Psoas muscle (tissue), 8 donors: ENCODE measurements around the gene RAI2. TPM values are rescaled to one million over a fixed set of nuclear protein-coding genes. Genes with fewer than 3 reads are reported as not detected.

Experiments
- ATAC-seq, 4 donors: fragments of 200-7000 bp; cut with Tn5 transposase; one replicate each; pipeline ENCODE4 v1.9.1; 2020; ENCODE audit warnings: moderate library complexity in 3 of 4, mild to moderate bottlenecking in 2 of 4
- DNase-seq, 2 donors: peaks; one replicate each; pipeline ENCODE4 v3.0.0-alpha.2; 2020
- H3K27ac ChIP-seq: fragments of 200-600 bp; one replicate; pipeline ENCODE4 v1.8.0; 2022
- H3K27me3 ChIP-seq, 3 donors: fragments of 200-600 bp in 1 of 3; one replicate each; pipeline versions ENCODE4 v1.6.1 to v1.8.0; 2013 to 2022; ENCODE audit warnings: low read length in 2 of 3, mild to moderate bottlenecking in 2 of 3, moderate library complexity in 1 of 3; ENCODE audit not compliant: insufficient read depth in 3 of 3
- H3K36me3 ChIP-seq, 2 donors: fragments of 200-600 bp in 1 of 2; one replicate each; pipeline versions ENCODE4 v1.6.1 to v1.8.0; 2013 to 2022; ENCODE audit warnings: low read depth in 1 of 2, mild to moderate bottlenecking in 1 of 2, moderate library complexity in 1 of 2; ENCODE audit not compliant: insufficient read depth in 1 of 2
- H3K4me1 ChIP-seq: fragments of 200-600 bp; one replicate; pipeline ENCODE4 v1.8.0; 2022
- H3K4me3 ChIP-seq: fragments of 200-600 bp; one replicate; pipeline ENCODE4 v1.8.0; 2022; ENCODE audit warnings: mild to moderate bottlenecking
- H3K9me3 ChIP-seq: fragments of 200-600 bp; one replicate; pipeline ENCODE4 v1.8.0; 2022
- WGBS, 3 donors: extraction: QIAGEN DNeasy Blood & Tissue Kit; methylation state at CpG; one replicate each; pipeline versions ENCODE4 v1.1.6 to v1.1.7; 2013; 5-methylcytosine and 5-hydroxymethylcytosine counted together
- intact Hi-C, 2 donors: fragments of 100-400 bp; cut with DNase I; formaldehyde crosslinking; loops; one replicate each; pipeline versions ENCODE4 v1.11.0 to v1.14.2; 2022
- polyA plus RNA-seq, 3 donors: library from polyadenylated mRNA; stranded (reverse); fragments of 200-250 nt; gene quantifications; one replicate each; pipeline ENCODE4 v1.2.3, GENCODE V29; 2013
- total RNA-seq, 4 donors: library from RNA; stranded (reverse); fragmentation: NEBNext Ultra II Directional in 2 of 4; extraction: Animal tissue kit (Norgen Biotek cat#: 25700) in 2 of 4; gene quantifications; one replicate each; pipeline versions ENCODE4 v1.2.1 to v1.2.4, GENCODE V29; 2021 to 2023
- TF ChIP-seq, protein P1 (sequence below): fragments of 200-600 bp; IDR thresholded peaks from one replicate; pipeline ENCODE4 v1.8.0; 2022; ENCODE audit warnings: antibody characterized with exemption
- donor health status: healthy with polysubstance abuse.
- donor health status: DM: no; HTN: no; CAD: no; lungs with moderate emphysema.
- donor health status: Bipolar disorder and iron deficiency.
- donor health status: healthy.
- donor health status: DM: yes; HTN: yes; CAD: no.
- donor health status: DM: no; HTN: no; CAD: no.
- donor health status: DM: no; HTN: no; CAD: no.
- donor health status: DM: yes; HTN: yes; CAD: no.

Gene RAI2
- total and polyA plus RNA-seq, 7 donors = 3.2 to 6.3 (median 4.2) TPM

DNA sequence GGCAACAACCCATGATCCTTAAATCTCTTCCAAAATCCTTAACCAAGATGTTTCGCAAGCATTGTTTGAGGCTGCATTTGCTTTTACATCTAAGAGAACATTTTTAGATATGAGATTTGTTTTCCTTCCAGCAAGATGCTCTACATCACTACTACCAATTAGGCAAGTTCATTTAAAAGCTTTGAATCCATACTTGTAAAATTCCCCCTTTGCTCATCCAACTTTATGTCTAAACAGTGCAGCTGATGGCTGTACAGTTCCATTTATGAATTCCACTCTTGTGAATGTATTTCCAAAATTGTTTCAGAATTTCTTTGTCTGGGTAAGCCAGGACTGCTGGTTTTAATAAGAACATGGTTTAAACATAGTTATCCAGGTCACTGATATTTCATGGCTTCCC, 31.5 kb downstream of the RAI2 start:
- Histone ChIP-seq H3K27ac (no peak overlapping the region), H3K27me3 (peaks cover 0 to 9% (median 0%) of the 10 kb centered on the region in 3 donors), H3K36me3 (no peaks in the 10 kb centered on the region), H3K4me3 (no peak overlapping the region), H3K4me1 (no peaks in the 10 kb centered on the region), H3K9me3 (no peaks in the 10 kb centered on the region)
- DNase-seq (no peak), ATAC-seq (no peak)
- WGBS, 3 donors = 93 to 100% (median 94%) methylated on average over 1 of the region's 1 CpG
- TF ChIP-seq, protein P1, sequence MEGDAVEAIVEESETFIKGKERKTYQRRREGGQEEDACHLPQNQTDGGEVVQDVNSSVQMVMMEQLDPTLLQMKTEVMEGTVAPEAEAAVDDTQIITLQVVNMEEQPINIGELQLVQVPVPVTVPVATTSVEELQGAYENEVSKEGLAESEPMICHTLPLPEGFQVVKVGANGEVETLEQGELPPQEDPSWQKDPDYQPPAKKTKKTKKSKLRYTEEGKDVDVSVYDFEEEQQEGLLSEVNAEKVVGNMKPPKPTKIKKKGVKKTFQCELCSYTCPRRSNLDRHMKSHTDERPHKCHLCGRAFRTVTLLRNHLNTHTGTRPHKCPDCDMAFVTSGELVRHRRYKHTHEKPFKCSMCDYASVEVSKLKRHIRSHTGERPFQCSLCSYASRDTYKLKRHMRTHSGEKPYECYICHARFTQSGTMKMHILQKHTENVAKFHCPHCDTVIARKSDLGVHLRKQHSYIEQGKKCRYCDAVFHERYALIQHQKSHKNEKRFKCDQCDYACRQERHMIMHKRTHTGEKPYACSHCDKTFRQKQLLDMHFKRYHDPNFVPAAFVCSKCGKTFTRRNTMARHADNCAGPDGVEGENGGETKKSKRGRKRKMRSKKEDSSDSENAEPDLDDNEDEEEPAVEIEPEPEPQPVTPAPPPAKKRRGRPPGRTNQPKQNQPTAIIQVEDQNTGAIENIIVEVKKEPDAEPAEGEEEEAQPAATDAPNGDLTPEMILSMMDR = no peak
- intact Hi-C loops = no loop called here

DNA sequence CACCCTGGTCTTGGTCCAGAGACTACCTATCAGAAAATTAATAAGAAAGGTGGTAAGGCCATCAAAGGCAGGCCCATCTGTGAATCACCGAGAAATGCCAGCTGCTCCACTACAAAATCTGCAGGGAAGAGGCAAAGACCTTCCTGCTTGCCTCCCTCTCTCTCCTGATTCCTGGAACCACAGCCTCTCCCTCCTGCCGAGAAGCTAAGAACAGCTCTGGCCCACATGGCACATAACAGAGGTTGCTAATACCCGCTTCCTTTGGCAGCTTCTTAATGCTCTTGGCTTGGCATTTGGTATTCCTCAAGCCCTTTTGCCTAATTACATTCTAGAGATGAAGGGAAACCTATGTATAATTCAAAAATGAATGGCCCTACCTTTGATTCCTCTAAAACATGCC, 32.9 kb downstream of the RAI2 start:
- Histone ChIP-seq H3K4me1 (no peaks in the 10 kb centered on the region), H3K27ac (no peak overlapping the region), H3K27me3 (peaks cover 0 to 7% (median 0%) of the 10 kb centered on the region in 3 donors), H3K4me3 (no peak overlapping the region), H3K9me3 (no peaks in the 10 kb centered on the region), H3K36me3 (no peaks in the 10 kb centered on the region)
- no peak for DNase-seq
- intact Hi-C loops = no loop called here
- ATAC-seq = no peak
- TF ChIP-seq, protein P1 = no peak
- WGBS, 3 donors = 28 to 66% (median 52%) methylated on average over 2 to 3 of the region's 3 CpGs

DNA sequence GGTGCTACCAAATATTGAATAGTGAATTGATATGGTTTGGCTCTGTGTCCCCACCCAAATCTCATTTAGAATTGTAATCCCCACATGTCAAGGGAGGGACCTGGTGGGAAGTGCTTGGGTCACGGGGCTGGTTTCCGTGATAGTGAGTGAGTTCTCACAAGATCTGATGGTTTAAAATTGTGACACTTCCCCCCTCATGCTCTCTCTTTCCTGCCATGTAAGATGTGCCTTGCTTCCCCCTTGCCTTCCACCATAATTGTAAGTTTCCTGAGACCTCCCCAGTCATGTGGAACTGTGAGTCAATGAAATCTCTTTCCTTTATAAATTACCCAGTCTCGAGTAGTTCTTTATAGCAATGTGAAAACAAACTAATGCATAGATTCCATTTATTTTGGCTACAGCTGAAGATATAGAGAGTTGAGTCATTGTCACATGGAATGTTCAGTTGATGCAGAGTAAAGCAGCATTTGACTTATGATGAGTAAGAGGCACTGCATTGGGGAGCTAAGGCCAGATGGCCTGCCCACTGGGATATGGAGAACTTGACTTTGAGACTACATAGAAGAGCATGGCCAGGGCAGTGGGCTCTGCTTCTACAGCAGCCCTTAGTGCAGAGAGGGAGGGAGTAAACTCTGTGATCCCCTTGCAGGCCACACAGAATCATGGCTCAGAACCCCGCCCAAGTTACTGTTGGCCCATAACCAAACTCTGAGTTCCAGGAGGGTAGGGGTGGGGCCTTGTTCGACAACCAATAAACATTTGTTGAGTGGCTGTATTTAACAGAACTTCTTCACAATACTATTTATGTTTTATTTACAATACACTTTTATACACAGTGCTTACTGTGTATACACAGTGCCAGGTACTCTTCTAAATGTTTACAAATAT, 34.2 kb downstream of the RAI2 start:
- H3K27me3 ChIP-seq = peaks cover 0 to 7% (median 0%) of the 10 kb centered on the region in 3 donors
- intact Hi-C loops = no loop called here
- H3K27ac ChIP-seq = no peak overlapping the region
- DNase-seq (no peak), ATAC-seq (no peak)
- H3K9me3 ChIP-seq = no peaks in the 10 kb centered on the region
- H3K36me3 ChIP-seq = no peaks in the 10 kb centered on the region
- TF ChIP-seq, protein P1 = no peak
- 72 to 96% (median 89%) methylated on average over 5 of the region's 5 CpGs for WGBS, 3 donors
- H3K4me1 ChIP-seq = no peaks in the 10 kb centered on the region
- no peak overlapping the region for H3K4me3 ChIP-seq

DNA sequence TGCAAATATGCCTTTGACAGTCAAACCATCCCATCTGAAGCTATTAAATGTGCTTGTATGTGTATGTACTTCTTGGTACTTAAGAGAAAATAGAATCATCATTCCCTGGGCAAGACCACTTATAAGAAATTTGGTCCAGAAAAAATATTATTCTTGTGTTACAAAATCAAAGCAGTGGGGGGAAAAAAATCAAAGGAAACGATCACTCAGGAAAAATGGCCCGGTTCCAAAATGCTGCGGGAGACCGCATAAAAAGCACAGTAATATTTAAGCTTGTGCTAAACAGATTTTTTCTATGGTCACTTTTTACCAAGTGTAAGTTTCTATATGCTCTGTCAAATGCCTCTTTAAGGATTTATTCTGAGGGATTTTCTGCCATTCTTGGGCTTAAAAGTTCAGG, 36.1 kb downstream of the RAI2 start:
- DNase-seq = no peak
- Histone ChIP-seq H3K9me3 (no peaks in the 10 kb centered on the region), H3K36me3 (no peaks in the 10 kb centered on the region), H3K27me3 (peaks cover 0 to 4% (median 0%) of the 10 kb centered on the region in 3 donors), H3K4me1 (no peaks in the 10 kb centered on the region), H3K4me3 (no peak overlapping the region), H3K27ac (no peak overlapping the region)
- TF ChIP-seq, protein P1 = no peak
- no peak for ATAC-seq
- 51 to 71% (median 63%) methylated on average over 4 of the region's 4 CpGs for WGBS, 3 donors
- intact Hi-C loops = no loop called here
